ENCODE results near the gene PDK3. TPM values are rescaled to one million over a fixed set of nuclear protein-coding genes. Genes with fewer than 3 reads are reported as not detected.

The PDK3 gene
- total RNA-seq, 1 donor from 2014 or later, result 7.9 TPM

- intact Hi-C loops (cut with micrococcal nuclease), result no loop called here
- no peak for DNase-seq
- no peak for ATAC-seq
Measured at GRCh38 chrX:24528605-24529004, 63.5 kb downstream of the PDK3 start.

GRCh38 chrX:24536551-24536950 is 71.5 kb downstream of the PDK3 start:
- no peak for DNase-seq
- no peak for ATAC-seq
- intact Hi-C loops (cut with micrococcal nuclease), result no loop called here

GRCh38 chrX:24542756-24543155 is 77.7 kb downstream of the PDK3 start:
- ATAC-seq (no peak), DNase-seq (no peak)
- intact Hi-C loops (cut with micrococcal nuclease), result no loop called here

GRCh38 chrX:24547961-24548360 is 82.9 kb downstream of the PDK3 start:
- ATAC-seq (no peak), DNase-seq (no peak)
- intact Hi-C loops (cut with micrococcal nuclease), result no loop called here

- no peak for ATAC-seq
- DNase-seq, result no peak
- intact Hi-C loops (cut with micrococcal nuclease), result no loop called here
Measured at GRCh38 chrX:24550166-24550565, 85.1 kb downstream of the PDK3 start.

DNA sequence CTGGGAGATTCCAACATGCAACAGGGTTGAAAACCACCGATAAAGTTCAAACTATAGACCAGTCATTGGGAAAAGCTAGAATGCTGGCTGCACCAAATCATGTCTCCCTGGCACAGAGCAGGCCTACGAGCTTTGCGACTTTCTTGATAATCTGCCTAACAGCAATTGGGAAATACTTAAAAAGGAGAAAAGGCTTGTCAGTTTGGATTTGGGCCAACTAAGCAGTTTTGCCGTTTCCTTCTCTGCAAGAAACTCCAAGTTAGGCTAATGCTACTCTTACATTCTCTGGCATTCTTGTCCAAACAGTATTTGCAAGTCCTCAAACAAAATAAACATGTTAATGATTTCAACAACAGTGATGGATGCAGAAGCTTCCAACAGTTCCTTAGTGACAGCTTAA is 87.9 kb downstream of the PDK3 start:
- DNase-seq (no peak), ATAC-seq (no peak)
- intact Hi-C loops (cut with micrococcal nuclease), result no loop called here

GRCh38 chrX:24561121-24561520 is 96.0 kb downstream of the PDK3 start:
- intact Hi-C loops (cut with micrococcal nuclease), result no loop called here
- no peak for DNase-seq
- ATAC-seq, result no peak

DNA sequence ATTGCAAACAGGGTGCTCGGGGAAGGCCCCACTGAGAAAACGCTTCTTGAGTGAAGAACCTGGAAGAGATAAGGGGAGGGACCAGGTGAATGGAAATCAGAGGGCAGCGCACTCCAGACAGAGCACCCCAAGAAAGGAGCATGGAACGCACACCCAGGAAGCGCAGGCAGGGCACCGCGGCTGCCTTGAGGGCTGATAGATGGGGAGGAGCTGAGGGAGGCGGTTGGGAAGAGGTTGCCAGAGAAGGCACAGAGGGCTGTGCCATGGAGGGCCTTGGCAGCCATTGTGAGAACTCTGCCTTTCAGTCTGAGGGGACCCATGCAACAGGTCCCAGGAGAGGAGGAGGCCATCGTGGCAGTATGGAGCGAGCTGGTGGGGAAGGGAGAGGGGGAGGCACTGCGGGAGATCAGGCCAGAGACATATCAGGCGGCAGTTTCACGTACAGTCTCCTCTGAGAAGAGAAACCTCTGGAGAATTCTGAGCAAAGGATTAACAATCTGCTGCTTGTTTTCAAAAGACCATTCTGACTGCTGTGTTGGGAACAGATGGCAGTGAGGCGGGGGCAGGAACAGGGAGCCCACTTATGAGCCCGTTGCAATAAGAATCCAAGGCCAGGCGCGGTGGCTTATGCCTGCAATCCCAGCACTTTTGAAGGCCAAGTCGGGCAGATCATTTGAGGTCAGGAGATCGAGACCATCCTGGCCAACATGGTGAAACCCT is 98.4 kb downstream of the PDK3 start:
- ATAC-seq, result no peak
- DNase-seq, result no peak
- intact Hi-C loops (cut with micrococcal nuclease), result no loop called here

DNA sequence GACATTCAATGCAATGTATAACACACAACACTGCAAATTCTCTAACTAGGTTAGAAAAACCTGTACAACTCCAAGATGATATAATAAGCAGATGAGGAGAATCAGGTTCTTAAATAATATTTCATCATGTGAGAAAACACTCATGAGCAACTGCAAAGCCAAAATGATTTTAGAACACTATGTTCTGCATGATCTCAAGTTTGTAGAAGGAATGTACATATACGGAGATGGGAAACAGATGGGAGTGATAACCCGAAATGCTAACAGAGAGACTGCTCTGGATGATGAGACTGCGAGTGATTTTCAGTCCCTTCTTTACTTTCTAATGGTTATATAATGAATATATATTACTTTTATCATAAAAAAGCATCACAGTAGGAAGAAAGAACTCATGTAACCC is 101.2 kb downstream of the PDK3 start:
- intact Hi-C loops (cut with micrococcal nuclease), result no loop called here
- DNase-seq, result no peak
- ATAC-seq, result no peak

DNA sequence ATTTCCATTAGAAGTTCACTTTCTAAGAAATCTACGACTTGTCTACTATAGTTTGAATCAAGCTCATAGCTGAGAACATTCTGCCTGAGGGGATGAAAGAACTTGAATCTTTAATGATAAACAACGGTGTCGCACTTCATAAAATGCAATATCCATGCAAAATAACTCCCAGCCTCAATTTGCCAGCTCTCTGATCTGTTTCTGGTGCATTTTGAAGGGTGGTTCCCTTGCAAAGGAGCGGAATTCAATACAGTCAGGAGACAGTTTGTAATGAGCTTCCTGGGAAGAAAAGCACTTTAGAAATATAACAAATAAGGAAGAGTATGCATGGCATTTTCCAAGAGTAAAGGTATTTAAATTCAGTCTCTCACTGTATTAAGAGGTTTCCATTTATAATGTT is 102.1 kb downstream of the PDK3 start:
- intact Hi-C loops (cut with micrococcal nuclease), result no loop called here
- DNase-seq (no peak), ATAC-seq (no peak)

- DNase-seq (no peak), ATAC-seq (no peak)
- intact Hi-C loops (cut with micrococcal nuclease), result no loop called here
Measured at GRCh38 chrX:24574743-24575142, 109.7 kb downstream of the PDK3 start.

DNA sequence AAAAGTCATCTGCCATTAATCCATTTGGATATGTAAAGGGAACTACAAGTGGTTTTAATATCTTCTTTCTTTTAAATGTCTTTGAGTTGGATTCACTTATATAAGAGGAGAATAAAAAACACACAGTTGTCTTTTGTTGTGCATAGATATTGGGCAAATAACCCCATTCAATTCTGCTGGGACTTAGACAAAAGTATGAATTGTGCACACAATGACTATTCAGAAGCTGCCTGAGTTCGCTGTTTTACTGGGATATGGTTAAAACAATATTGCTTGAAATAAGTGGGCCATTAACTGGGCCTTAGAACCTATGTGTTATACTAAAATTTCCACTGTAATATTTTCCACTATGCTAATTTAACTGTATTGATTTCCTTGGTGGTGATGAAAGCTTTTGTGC is 110.4 kb downstream of the PDK3 start:
- intact Hi-C loops (cut with micrococcal nuclease), result no loop called here
- no peak for DNase-seq
- ATAC-seq, result no peak

DNA sequence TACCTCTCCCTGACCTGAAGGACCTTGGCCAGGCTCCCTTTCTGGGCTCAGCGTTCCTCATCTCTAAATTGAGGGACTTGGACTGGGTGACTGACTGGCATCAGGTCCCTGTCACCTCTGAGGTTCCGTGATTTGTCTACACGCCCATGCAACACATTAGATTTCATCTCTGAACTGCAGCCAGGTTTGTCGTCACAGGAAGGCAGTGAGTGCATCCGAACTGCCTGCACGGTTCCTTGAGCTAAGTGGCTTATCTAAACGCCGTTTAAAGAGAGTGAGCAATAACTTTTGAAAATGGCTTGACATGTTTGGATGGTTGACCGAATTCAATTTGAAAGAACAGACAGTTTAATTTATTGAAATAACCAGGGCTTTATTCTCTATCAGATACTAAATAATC is 112.0 kb downstream of the PDK3 start:
- DNase-seq, result no peak
- ATAC-seq, result no peak
- intact Hi-C loops (cut with micrococcal nuclease), result no loop called here

Other genes starting within 250 kb of the PDK3 start
- not detected for gene SUPT20HL2, start 151.2 kb upstream of the PDK3 start, total RNA-seq
- gene SUPT20HL1, start 104.6 kb upstream of the PDK3 start, total RNA-seq, result not detected
- gene PCYT1B, start 182.1 kb downstream of the PDK3 start, total RNA-seq, result 0.05 TPM
- 8.0 TPM for gene POLA1, start 228.6 kb downstream of the PDK3 start, total RNA-seq

Measured in left ventricle myocardium superior (tissue), 1 donor.